Inflammatory macrophage treated with lipopolysaccharide for 1 hour (primary cell): ENCODE data around the gene SLC2A5.
"Not testable (repeated sequence)": the region's sequence is repeated elsewhere in the genome, so short reads cannot be mapped to it uniquely, and the experiment has no call there.

Source experiments
- DNase-seq, 2 donors: peaks; one replicate each; pipeline ENCODE4 v3.0.0-alpha.2; 2020 to 2022

SLC2A5 gene

GRCh38 chr1:9031484-9032259 lies 37.8 kb downstream of the SLC2A5 start:
- DNase-seq, result no peak

GRCh38 chr1:9031077-9031476 lies 38.4 kb downstream of the SLC2A5 start:
- not testable (repeated sequence) for DNase-seq

GRCh38 chr1:9028921-9029705 lies 40.3 kb downstream of the SLC2A5 start:
- DNase-seq, result no peak

GRCh38 chr1:9027307-9027706 lies 42.1 kb downstream of the SLC2A5 start:
- no peak for DNase-seq

DNA sequence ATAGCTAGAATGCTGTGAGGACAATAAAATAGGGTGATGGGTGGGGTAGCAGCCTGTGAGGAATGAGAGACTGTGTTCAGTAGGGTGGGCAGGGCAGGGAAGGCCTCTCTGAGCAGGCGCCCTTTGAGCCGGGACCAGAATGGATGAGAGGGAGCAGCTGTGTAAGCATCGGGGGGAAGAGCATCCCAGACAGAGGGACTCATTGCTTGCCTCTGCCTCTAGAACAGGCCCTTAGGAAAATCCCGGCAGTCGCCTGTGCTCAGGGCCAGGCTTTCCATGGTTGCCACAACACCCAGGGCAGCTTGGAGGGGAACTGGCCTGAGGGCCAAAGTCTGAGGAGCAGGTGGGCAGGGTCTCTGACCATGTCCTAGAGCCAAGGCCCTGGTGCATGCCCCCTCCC lies 44.0 kb downstream of the SLC2A5 start:
- DNase-seq, result no peak

GRCh38 chr1:9024837-9025236 lies 44.6 kb downstream of the SLC2A5 start:
- no peak for DNase-seq

DNA sequence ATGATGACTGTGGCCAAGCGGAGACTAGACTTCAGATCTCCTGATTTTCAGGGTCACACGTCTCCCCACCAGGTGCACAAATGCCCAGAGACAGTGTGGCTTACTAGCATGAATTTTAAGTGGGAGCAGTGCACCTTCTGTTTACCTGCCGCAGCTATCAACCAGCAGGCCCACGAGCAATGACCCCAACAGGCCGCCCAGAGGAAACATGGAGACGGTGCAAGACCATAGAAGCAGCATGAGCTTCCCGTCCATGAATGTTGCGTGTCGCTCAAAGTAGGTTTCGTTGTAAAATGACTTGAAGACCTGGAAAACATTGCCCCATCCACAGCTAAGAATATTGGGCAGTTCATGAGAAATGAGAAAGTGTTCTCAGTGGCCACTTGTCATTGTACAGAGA lies 46.7 kb downstream of the SLC2A5 start:
- no peak for DNase-seq

DNA sequence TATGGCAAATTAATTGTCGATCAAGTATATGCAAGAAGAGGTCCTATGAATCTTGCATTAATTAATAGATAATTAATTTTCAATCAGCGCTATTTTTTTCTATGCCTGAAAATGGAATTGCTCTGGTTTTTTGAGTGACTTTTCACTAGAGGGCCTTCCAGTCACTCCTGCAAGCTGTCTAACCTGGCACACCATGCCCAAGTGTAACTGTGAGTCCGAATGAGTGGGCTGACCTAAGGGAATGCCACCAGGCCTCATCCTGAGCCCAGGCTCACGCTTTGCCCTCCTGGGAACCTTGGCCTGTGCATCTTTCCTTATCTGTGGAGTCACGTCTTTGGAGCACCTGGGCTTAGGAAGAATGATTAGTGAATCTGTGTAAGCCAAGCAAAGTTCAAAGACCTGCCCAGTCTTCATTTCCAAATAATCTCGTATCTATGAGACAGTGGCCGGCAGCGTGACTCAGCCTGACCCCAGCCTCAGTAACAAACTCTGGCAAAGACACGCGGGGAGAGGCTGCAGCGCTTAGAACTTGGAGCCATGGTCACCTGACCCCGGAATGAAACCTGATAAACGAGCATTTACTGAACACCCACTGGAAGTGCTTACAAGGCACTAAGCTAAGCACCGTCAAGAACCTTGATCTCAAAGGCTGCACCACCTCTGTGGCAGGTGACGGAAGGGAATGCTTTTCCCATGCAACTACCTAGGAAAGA lies 47.3 kb downstream of the SLC2A5 start:
- DNase-seq, result not testable (repeated sequence)

DNA sequence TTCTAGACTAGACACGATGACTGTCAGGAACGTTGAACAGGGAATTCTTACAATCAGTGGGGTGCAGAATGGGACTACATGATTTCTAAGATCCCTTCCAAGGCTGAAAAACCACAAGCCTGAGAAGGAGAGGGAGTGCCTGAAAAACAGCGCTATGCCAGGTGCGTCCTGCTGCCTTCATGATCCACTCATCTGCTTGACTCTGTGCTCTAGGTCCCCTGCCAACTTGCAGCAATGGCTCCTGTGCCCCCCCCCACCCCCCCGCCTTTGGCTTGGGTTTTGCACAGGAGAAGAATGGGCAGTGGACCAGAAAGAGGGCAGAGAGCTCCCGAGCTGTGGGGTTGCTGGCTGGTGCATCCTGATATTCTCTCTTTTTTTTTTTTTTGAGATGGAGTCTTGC lies 49.1 kb downstream of the SLC2A5 start:
- DNase-seq, result no peak

- no peak for DNase-seq
These were observed 49.5 kb downstream of the SLC2A5 start for GRCh38 chr1:9019896-9020295.

- DNase-seq, result no peak
These were observed 51.1 kb downstream of the SLC2A5 start for GRCh38 chr1:9018333-9018732.

GRCh38 chr1:9016455-9016854 lies 53.0 kb downstream of the SLC2A5 start:
- DNase-seq, result no peak

DNA sequence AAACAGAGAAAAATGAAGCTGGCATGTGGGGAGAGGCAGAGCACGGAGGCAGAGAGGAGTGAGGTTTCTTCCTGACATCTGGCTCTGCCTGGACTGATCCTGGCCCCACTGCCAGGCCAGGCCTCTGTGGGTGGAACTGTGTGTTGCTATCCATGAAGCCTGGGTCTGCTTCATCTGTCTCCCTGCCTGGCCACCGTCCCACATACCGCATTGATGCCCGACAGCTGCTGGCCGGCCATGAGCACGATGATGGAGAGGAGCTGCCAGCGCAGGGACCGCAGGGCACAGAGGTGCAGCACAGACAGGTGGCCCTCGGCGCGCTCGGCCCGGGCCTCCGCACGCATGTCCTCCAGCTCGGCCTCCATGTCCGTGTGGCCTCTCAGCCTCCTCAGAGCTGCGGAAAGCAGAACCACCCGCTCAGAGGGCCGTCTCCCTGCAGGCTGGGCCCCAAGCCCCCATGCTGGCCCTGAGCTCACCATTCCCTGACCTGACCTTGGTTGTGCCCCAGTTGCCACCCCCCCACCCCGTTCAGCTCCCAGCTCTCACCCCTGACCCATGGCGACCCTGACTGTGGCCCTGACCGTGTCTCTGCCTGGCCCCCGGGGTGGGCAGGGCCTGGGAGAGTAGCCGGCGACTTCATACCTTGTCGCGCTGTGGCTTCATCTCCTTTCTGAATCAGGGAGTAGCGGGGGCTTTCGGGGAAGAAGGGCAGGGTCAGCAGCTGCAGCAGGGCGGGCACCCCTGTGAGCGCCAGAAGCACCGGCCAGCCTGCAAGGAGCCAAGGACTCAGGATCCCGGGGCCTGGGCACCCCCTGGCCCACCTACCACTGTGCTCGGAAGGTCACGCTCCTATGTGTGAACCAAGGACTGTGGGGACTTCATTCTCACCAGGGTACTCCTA lies 54.7 kb downstream of the SLC2A5 start:
- no peak for DNase-seq

DNA sequence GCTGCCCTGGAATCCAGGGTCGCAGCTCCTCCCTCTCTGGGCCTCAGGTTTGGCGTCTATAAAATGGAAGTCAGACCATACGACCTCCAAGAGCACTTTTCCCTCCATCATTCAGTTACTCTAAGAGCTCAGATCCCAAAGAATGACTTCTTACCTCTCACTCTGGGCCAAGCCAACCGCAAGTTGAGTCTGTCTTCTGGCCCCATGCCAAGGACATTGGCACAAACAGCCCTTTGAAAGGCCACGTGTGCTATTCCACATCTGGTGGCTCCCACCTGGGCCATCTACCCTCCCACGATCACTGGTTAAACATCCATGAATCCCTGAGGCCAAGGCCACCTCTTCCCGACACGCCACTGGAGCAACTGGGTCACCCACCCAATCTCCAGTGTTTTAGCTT lies 55.6 kb downstream of the SLC2A5 start:
- DNase-seq, result no peak

GRCh38 chr1:9010781-9011323 lies 58.6 kb downstream of the SLC2A5 start:
- DNase-seq, result peak; percentile 76 to 83

GRCh38 chr1:9009438-9010370 lies 59.7 kb downstream of the SLC2A5 start:
- peak; percentile 22 for DNase-seq

- DNase-seq, result no peak
These were observed 61.2 kb downstream of the SLC2A5 start for GRCh38 chr1:9008236-9008635.

DNA sequence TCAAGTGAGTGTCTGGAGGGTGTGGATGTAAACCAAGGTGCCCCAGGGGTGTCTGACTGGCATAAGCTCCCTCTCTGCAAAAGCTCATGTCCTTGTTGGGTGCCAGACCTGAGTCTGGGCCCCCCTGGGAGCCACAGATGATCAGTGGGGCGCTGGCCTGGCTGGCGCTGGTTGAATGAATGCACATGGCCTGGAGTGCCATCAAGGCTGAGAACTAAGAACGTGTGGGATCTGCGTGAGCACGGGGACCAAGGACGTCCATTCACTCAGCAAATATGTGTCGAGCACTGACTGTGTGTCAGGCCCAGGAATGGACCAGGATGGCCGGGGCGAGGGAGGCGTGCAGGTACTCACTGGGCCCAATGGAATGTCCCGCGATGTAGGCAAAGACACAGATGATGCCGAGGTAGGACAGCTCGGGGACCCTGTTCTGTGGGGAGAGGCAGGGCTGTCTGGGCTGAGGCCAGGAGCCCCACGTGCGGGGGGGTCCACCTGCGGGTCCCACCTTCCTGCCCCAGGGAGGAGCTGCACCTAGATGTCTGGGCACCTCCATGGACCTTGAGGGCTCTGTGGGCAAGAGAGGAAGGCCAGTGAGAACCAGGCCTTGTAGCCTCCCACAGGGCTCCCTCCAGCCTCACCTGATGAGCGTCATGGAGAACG lies 62.3 kb downstream of the SLC2A5 start:
- DNase-seq, result no peak

GRCh38 chr1:9005395-9005708 lies 64.1 kb downstream of the SLC2A5 start:
- DNase-seq, result no peak

DNA sequence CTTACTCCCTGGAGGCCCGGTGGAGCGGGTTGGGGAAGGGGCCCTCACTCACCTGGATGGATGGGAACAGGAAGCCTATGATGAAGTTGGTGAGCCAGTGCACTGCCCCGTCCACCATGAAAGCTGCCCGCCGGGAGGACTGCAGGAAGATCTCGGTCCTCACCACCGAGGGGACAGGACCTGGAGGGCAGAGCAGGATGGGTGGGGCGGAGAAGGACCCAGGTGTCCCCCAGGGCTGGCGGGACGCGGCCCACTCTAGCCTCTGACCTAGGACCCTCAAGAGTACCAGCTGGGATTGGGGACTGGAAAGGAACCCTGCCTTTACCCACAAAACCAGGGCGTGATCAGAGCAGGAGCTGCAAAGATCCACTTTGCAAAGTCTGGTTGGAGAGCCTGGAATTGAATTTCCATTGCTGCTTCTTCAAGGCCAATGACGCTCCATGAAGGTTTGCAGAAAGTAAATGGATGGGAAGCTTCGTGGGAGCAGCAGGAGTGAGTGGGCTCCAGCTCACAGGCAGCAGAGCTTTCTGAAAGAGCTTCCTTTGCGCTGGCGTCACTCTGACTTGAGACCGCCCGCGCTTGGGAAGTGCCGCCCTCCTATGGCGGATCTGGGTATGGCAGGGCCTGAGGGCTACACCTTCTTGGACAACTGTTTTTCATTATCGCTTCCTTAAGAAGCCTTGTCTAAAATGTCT lies 64.6 kb downstream of the SLC2A5 start:
- peak; percentile 77 to 96 for DNase-seq
